Measurements from ENCODE around the gene PDCL2.
"Not testable (repeated sequence)": the region's sequence is repeated elsewhere in the genome, so short reads cannot be mapped to it uniquely, and the experiment has no call there.

PDCL2 gene

GRCh38 chr4:55592014-55592413 is at the start of gene PDCL2:
Gene PDCL2 (minus strand): TSS chr4:55592245. CDS start chr4:55592109, 136 bp downstream.
- no peak for DNase-seq (ENCODE audit: low read depth in 2 of 2)

- DNase-seq (ENCODE audit: low read depth in 2 of 2) = no peak
Measured at GRCh38 chr4:55637272-55637820, 45.3 kb upstream of the PDCL2 start.

- no peak for DNase-seq (ENCODE audit: low read depth in 2 of 2)
Measured at GRCh38 chr4:55636656-55636999, 44.6 kb upstream of the PDCL2 start.

- DNase-seq (ENCODE audit: low read depth in 2 of 2) = peak; percentile 19 to 28
Measured at GRCh38 chr4:55635741-55636655, 44.0 kb upstream of the PDCL2 start, which contains the start of gene NMU. Gene NMU (minus strand): TSS chr4:55636298. CDS start chr4:55636192, 106 bp downstream.

GRCh38 chr4:55635282-55635681 is 43.2 kb upstream of the PDCL2 start:
- no peak for DNase-seq (ENCODE audit: low read depth in 2 of 2)

- DNase-seq (ENCODE audit: low read depth in 2 of 2) = no peak
Measured at GRCh38 chr4:55634417-55635128, 42.5 kb upstream of the PDCL2 start.

- no peak for DNase-seq (ENCODE audit: low read depth in 2 of 2)
Measured at GRCh38 chr4:55633903-55634302, 41.9 kb upstream of the PDCL2 start.

GRCh38 chr4:55625835-55626234 is 33.8 kb upstream of the PDCL2 start:
- no peak for DNase-seq (ENCODE audit: low read depth in 2 of 2)

- DNase-seq (ENCODE audit: low read depth in 2 of 2) = not testable (repeated sequence)
Measured at GRCh38 chr4:55624063-55624462, 32.0 kb upstream of the PDCL2 start.

GRCh38 chr4:55618546-55619143 is 26.6 kb upstream of the PDCL2 start:
- DNase-seq (ENCODE audit: low read depth in 2 of 2) = no peak

- no peak for DNase-seq (ENCODE audit: low read depth in 2 of 2)
Measured at GRCh38 chr4:55617587-55618197, 25.6 kb upstream of the PDCL2 start.

GRCh38 chr4:55615008-55615407 is 23.0 kb upstream of the PDCL2 start:
- no peak for DNase-seq (ENCODE audit: low read depth in 2 of 2)

- no peak for DNase-seq (ENCODE audit: low read depth in 2 of 2)
Measured at GRCh38 chr4:55613621-55614020, 21.6 kb upstream of the PDCL2 start.

- DNase-seq (ENCODE audit: low read depth in 2 of 2) = no peak
Measured at GRCh38 chr4:55612341-55612740, 20.3 kb upstream of the PDCL2 start.

GRCh38 chr4:55611358-55612059 is 19.5 kb upstream of the PDCL2 start:
- no peak for DNase-seq (ENCODE audit: low read depth in 2 of 2)

- DNase-seq (ENCODE audit: low read depth in 2 of 2) = no peak
Measured at GRCh38 chr4:55610381-55610780, 18.3 kb upstream of the PDCL2 start.

GRCh38 chr4:55609393-55609866 is 17.4 kb upstream of the PDCL2 start:
- DNase-seq (ENCODE audit: low read depth in 2 of 2) = no peak

GRCh38 chr4:55608591-55608990 is 16.5 kb upstream of the PDCL2 start:
- DNase-seq (ENCODE audit: low read depth in 2 of 2) = no peak

GRCh38 chr4:55604996-55605395 is 13.0 kb upstream of the PDCL2 start:
- no peak for DNase-seq (ENCODE audit: low read depth in 2 of 2)

GRCh38 chr4:55600640-55601039 is 8.6 kb upstream of the PDCL2 start:
- no peak for DNase-seq (ENCODE audit: low read depth in 2 of 2)

GRCh38 chr4:55598641-55599040 is 6.6 kb upstream of the PDCL2 start:
- DNase-seq (ENCODE audit: low read depth in 2 of 2) = no peak
